Lower leg skin (tissue), 4 donors: ENCODE measurements around the gene MBOAT1. TPM values are rescaled to one million over a fixed set of nuclear protein-coding genes. Genes with fewer than 3 reads are reported as not detected.

Experiments used
- DNase-seq, 2 donors: peaks; one replicate each; pipeline ENCODE4 v3.0.0-alpha.2; 2019; ENCODE audit warnings: low spot score in 2 of 2
- H3K4me3 ChIP-seq: fragments of 200-600 bp; sonication (generic); 2 replicates; pipeline ENCODE4 v1.5.1; 2017; ENCODE audit warnings: mild to moderate bottlenecking, low read depth; ENCODE audit not compliant: poor library complexity, severe bottlenecking
- CTCF ChIP-seq, 3 donors: fragments of 450-650 bp; IDR thresholded peaks; one replicate each; pipeline ENCODE4 v1.5.1; 2016; ENCODE audit warnings: antibody characterized with exemption in 3 of 3, mild to moderate bottlenecking in 3 of 3, moderate library complexity in 2 of 3
- POLR2A ChIP-seq, 2 donors: fragments of 450-650 bp; IDR thresholded peaks; one replicate each; pipeline ENCODE4 v1.6.1; 2016 to 2017; ENCODE audit warnings: antibody characterized with exemption in 2 of 2, mild to moderate bottlenecking in 1 of 2, moderate library complexity in 1 of 2
- WGBS, 2 donors: methylation state at CpG; one replicate each; pipeline ENCODE4 v1.1.5; 2018; 5-methylcytosine and 5-hydroxymethylcytosine counted together
- intact Hi-C: fragments of 100-400 bp; cut with DNase I; formaldehyde crosslinking; loops from one replicate; pipeline ENCODE4 v1.15.0; 2023; ENCODE audit warnings: low total_unique reads
- total RNA-seq, 4 donors: library from RNA; depleted of rRNA; stranded (reverse); fragments of >200 nt; gene quantifications; one replicate each; pipeline ENCODE4 v1.1.0, GENCODE V29; 2016

The MBOAT1 gene
- total RNA-seq, 4 donors from 2014 or later: 5.8 to 8.2 (median 6.6) TPM

- TF ChIP-seq POLR2A (IDR thresholded peaks at IDR 0.05): no peak
- TF ChIP-seq CTCF (IDR thresholded peaks at IDR 0.05): no peak
- H3K4me3 ChIP-seq: no peak overlapping the region
- intact Hi-C loops: no loop called here
- WGBS, 2 donors: 35 to 57% methylated on average over 2 of the region's 2 CpGs
- peak in 1 of 2 donors; percentile 52 for DNase-seq
Measured at GRCh38 chr6:20217891-20218290, 5.6 kb upstream of the MBOAT1 start.

- intact Hi-C loops: no loop called here
- no peak for TF ChIP-seq POLR2A (IDR thresholded peaks at IDR 0.05)
- no peak for TF ChIP-seq CTCF (IDR thresholded peaks at IDR 0.05)
- no peak for DNase-seq
- WGBS, 2 donors: 17% methylated on average over 5 of the region's 5 CpGs
- H3K4me3 ChIP-seq: no peak overlapping the region
Measured at GRCh38 chr6:20217324-20217855, 5.1 kb upstream of the MBOAT1 start.

GRCh38 chr6:20215310-20215709 lies 3.0 kb upstream of the MBOAT1 start:
- intact Hi-C loops: no loop called here
- no peak overlapping the region for H3K4me3 ChIP-seq
- TF ChIP-seq CTCF (IDR thresholded peaks at IDR 0.05) (no peak), POLR2A (IDR thresholded peaks at IDR 0.05) (no peak)
- no peak for DNase-seq

GRCh38 chr6:20213271-20213798 lies 1.1 kb upstream of the MBOAT1 start:
- intact Hi-C loops: no loop called here
- TF ChIP-seq CTCF (IDR thresholded peaks at IDR 0.05): no peak
- DNase-seq: no peak
- 34 to 42% methylated on average over 9 of the region's 9 CpGs for WGBS, 2 donors
- H3K4me3 ChIP-seq: peak overlapping the region; percentile 67

GRCh38 chr6:20211941-20212391 lies 303 bp downstream of the MBOAT1 start:
- H3K4me3 ChIP-seq: peak overlapping the region; percentile 67
- intact Hi-C loops: no loop called here
- no peak for DNase-seq
- TF ChIP-seq CTCF (IDR thresholded peaks at IDR 0.05) (no peak), POLR2A (IDR thresholded peaks at IDR 0.05) (no peak)
- WGBS, 2 donors: 0% methylated on average over 26 to 33 of the region's 37 CpGs
